ENCODE data around the gene NUFIP2.
"Not testable (repeated sequence)": the region's sequence is repeated elsewhere in the genome, so short reads cannot be mapped to it uniquely, and the experiment has no call there.

NUFIP2 gene

GRCh38 chr17:29278692-29279091 is 15.3 kb downstream of the NUFIP2 start:
- no peak for DNase-seq

GRCh38 chr17:29273924-29274323 is 20.0 kb downstream of the NUFIP2 start:
- no peak for DNase-seq

- DNase-seq, result not testable (repeated sequence)
Measured at GRCh38 chr17:29271980-29272379, 22.0 kb downstream of the NUFIP2 start.

GRCh38 chr17:29263916-29264315 is 30.0 kb downstream of the NUFIP2 start:
- no peak for DNase-seq

GRCh38 chr17:29257756-29258155 is 36.2 kb downstream of the NUFIP2 start:
- DNase-seq, result no peak

GRCh38 chr17:29256735-29257466 is 37.0 kb downstream of the NUFIP2 start:
- DNase-seq, result no peak

- no peak for DNase-seq
Measured at GRCh38 chr17:29255926-29256522, 37.9 kb downstream of the NUFIP2 start.

GRCh38 chr17:29253037-29253436 is 40.9 kb downstream of the NUFIP2 start:
- no peak for DNase-seq

GRCh38 chr17:29252101-29252791 is 41.7 kb downstream of the NUFIP2 start:
- no peak for DNase-seq

- DNase-seq, result no peak
Measured at GRCh38 chr17:29251184-29251583, 42.8 kb downstream of the NUFIP2 start.

GRCh38 chr17:29250666-29251065 is 43.3 kb downstream of the NUFIP2 start:
- DNase-seq, result no peak

GRCh38 chr17:29248845-29249244 is 45.1 kb downstream of the NUFIP2 start:
- DNase-seq, result no peak

- DNase-seq, result no peak
Measured at GRCh38 chr17:29247219-29247618, 46.7 kb downstream of the NUFIP2 start.

GRCh38 chr17:29246628-29247027 is 47.3 kb downstream of the NUFIP2 start, which contains the start of gene CRYBA1:
Gene CRYBA1 (plus strand): TSS chr17:29246859. CDS start chr17:29246864, 5 bp downstream.
- DNase-seq, result no peak

- no peak for DNase-seq
Measured at GRCh38 chr17:29245401-29245800, 48.5 kb downstream of the NUFIP2 start.

- no peak for DNase-seq
Measured at GRCh38 chr17:29243792-29244191, 50.2 kb downstream of the NUFIP2 start.

GRCh38 chr17:29242790-29243189 is 51.2 kb downstream of the NUFIP2 start:
- no peak for DNase-seq

GRCh38 chr17:29242051-29242450 is 51.9 kb downstream of the NUFIP2 start:
- DNase-seq, result no peak

GRCh38 chr17:29240968-29241963 is 52.7 kb downstream of the NUFIP2 start:
- no peak for DNase-seq

GRCh38 chr17:29240477-29240876 is 53.5 kb downstream of the NUFIP2 start:
- no peak for DNase-seq

- no peak for DNase-seq
Measured at GRCh38 chr17:29238133-29238850, 55.7 kb downstream of the NUFIP2 start.
